AG20443 (cell line): ENCODE results near the gene VTI1A.
"Not testable (repeated sequence)": the region's sequence is repeated elsewhere in the genome, so short reads cannot be mapped to it uniquely, and the experiment has no call there.

Experiments used
- DNase-seq: peaks from one replicate; pipeline ENCODE4 v3.0.0; 2012; ENCODE audit warnings: low spot score, mixed read lengths

Gene VTI1A

DNA sequence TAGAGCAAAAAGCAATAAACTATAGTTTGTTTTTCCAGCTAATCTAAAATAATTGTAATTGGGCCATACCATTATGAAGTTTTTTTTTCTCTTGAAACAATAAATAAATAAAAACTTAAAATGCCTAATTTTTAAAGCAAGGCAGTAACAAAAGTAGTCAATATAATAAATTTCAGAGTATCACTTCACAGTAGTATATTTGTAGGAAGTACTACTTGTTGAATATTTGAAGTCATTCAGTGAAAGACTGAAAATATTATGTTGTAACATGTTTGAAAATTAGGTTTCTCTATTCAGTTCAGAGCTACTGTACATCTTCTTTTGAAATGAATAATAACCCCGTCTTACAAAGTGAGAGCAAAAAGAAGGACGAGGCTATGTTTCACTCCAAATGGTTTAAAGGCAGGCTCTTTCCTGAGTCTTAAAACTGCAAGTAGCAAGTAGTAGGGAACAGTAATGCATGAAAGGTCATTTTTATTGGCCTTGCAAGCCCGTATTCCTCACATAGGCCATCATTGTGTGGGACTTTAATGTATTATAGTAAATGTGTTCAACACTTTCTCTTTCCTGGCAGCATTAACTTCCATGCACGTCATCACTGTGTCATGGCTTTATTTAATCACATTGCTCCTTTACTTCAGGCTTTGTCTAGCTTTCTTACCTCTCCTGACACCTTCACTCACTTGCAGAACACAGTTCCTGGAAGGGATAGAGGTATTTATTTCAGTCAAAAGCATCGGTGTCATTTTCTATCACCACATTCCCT is 141.4 kb downstream of the VTI1A start:
- DNase-seq = no peak

DNA sequence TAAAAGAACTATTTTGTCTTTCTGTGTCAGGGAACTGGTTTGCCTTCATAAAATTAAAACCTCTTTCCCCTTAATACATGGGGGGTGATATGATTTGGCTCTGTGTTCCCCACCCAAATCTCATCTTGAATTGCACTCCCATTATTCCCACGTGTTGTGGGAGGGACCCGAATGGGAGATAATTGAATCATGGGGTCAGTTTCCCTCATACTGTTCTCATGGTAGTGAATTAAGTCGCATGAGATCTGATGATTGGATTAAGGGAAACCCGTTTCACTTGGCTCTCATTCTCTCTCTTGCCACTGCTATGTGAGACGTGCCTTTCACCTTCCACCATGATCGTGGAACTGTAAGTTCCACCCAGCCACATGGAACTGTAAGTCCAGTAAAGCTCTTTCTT is 142.1 kb downstream of the VTI1A start:
- no peak for DNase-seq

DNA sequence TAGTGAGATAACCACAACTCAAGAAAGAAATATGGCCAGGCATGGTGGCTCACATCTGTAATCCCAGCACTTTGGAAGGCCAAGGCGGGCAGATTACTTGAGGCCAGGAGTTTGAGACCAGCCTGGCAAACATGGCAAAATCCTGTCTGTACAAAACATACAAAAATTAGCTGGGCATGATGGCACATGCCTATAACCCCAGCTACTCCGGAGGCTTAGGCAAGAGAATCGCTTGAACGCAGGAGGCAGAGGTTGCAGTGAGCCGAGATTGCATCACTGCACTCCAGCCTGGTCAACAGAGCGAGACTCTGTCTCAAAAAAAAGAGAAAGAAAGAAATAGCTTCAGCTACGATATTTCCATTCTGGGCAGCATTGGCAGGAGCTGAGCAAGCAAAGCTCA is 143.8 kb downstream of the VTI1A start:
- not testable (repeated sequence) for DNase-seq

DNA sequence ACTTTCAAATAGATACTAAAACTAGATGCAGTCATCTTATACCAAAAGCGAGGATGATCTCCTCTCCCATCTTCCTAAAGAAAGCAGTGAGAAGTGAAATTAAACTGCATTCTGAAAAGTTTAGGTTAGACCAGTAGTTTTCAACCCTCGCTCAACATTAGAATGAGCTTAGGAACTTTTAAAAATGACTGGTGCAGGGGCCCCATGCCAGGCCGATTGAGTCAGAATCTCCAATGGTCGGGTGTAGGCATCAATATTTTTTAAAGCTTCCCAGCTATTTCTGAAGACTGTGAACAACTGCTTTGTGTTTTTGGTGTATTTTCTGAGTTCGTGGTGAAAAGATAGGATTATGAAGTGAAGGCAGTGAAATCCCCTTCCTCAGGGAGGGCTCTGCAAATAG is 146.0 kb downstream of the VTI1A start:
- DNase-seq = peak; percentile 48

DNA sequence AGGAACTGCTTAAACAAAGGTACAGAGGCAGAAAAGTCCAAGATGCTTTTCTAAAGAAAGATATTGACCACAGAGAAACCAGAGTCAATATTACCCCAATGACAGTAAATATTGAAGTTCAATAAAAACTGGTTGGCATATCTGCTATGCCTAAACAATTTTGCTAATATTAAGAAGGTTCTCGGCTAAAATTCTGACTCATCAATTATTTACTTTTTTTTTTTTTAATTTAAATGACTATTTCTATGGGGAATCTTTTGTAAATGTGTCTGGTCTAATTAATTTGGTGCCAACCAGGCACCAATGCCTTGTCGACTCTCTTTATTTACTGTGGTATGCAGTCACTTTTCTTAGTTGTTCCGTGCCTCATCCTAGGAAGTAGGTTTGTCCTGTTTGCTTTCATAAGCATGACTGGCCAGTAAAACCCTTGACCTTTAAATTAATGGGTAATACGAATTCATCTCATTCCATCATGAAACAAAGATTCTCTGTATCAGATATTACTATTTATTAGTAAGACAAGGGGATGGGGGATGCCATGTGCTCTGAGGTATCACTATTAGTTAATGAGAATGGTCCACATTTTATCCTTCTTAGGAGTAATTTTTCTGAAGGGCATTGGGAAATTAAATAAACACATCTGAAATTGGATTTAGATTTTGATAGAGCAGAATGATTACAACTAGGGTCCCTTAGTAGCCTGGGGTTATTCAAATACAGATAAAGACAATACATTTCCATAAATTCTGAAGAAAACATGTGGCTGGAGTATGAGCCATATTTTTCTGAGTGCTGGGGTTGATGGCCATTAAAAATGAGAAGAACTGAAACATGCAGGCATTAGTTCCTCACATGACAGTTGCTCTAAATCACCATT is 154.4 kb downstream of the VTI1A start:
- DNase-seq = no peak

DNA sequence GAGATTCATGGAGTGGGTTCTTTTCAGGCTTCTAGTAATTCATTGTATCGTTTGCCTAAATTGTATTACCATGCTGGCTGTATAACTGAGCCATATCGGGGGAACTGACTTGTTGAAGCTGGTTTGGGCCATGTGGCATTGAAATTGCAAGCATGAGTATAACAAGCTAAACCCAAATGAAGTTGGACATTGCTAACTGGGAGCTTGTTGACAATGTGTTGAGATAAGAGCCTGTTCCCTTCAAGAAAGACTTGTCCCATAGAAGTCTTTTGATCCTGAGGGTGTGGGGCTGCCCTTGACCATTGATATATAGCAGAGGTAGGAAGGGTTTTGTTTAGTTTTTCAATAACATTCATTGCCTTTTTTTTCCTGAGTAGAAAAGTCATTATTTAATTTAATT is 156.0 kb downstream of the VTI1A start:
- no peak for DNase-seq

DNA sequence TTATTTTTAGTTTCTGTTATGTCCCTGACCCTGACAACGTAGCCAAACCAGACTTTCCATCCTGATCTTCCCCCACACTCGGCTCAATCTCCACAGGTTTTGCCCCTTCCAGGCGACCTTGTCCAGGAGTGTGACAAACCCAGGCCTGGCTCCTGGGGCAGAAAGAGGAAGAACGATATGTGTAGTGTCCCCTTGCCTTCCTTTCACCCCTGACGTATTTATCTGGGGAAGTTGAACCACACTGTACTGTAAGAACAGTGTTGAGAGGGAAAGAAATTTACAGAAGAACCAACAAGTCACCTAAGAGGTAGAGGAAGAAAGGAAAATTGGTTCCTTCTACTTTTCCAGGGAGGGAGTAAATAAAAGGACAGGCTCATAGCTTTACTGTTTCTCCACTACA is 158.0 kb downstream of the VTI1A start:
- no peak for DNase-seq

DNA sequence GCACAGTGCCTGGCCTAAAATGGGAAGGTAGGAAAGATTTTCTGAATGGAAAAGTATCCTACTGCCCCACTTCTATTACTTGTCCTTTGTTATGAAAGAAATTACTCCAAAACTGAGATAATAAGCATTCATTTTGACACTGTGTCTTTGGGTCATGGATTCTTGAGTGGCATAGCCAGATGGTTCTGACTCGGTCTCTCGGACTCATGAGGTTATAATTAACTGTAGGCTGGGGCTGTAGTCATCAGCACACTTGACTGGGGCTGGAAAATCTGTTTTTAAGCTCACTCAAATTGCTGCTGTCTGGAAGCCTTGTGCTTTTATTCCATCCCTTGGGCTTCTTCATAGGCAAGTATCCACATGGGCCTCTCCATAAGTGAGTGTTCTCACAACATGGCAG is 160.5 kb downstream of the VTI1A start:
- DNase-seq = no peak

DNA sequence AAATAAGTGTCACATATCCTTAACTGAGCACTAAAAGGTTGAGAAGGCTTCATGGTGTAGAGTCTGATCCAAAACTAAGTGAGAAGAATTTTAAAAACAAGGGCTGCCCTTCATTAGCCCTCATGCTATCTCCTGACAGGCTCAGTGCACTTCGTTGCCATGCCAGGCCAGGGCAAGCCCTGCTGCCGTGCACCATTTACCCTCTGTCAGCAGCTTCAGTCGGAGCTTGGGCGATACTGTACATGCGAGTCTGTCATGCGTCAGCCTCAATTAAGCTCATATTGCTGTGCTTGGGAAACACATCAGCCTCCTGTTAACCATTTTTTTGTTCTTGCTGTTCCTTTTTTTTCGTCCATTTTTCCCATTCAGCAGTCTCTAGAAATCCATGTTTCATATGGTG is 166.6 kb downstream of the VTI1A start:
- DNase-seq = no peak

DNA sequence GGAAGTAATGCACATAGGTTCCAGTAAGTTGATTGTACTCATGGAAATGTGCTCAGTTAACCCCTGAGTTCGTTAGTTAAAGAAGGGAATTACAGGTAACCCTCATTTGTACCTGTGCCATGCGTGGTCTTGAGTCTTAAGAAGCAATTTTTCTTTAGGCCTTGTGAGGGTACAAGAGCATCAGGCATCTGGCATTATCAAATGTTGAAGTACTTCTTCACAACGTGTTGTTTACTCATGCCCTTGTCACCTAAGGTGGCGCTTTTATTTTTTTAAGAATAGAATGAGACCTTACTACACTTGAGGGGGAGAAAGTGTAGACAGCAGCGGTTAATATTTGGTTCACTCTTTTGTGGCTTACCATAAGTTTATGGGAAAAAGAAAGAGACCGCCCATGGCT is 167.1 kb downstream of the VTI1A start:
- no peak for DNase-seq

DNA sequence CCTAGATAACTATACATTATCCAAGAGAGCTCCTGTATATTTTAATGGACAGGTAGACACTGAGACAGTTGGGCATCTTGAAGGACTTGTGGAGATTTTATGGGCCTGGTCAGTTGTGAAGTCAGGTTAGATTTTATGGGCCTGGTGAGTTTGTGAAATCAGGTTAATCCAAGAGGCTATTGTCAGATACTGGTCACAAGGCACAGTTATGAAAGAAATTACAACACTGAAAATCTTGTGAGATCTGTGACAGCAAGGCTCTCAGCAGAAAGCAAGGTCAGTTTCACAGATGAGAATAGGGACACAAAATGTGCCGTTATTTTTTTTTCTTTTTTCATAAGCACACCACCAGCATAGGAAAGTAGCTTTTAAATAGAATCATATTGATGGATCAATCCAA is 167.6 kb downstream of the VTI1A start:
- no peak for DNase-seq

DNA sequence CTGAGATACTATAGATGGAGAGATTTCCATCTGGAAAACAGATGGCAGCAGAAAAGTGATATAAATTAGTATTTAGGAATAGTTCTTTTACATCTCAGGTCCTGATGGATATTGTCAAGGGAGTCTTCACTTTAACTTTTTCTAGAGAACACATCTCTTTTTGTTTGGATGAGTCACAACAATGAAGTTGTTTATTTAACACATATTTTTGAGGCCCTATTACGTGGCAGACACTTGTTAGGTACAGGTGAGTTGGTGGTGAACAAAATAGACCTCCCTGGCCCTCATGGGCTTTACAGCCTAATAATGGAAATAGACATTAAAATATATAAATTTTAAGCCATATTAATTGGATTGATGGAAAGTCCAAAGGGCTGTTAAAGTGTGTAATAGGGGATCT is 168.3 kb downstream of the VTI1A start:
- DNase-seq = no peak

DNA sequence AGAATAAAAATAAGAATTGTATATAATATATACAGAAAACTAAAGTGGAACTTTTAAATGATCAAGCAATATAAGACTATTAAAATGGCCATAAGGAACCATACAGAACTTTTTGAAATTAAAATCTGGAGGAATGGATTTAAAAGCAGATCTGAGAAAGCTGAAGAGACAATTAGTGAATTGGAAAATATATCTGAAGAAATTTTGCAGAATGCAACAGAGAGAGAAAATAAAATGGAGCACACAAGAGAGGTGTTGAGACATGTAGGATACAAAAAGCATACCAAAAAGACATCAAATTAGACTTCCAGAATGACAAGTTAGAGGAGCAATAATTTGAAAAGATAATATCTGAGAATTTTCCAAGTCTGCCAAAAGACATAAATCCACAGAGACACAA is 169.6 kb downstream of the VTI1A start:
- no peak for DNase-seq

DNA sequence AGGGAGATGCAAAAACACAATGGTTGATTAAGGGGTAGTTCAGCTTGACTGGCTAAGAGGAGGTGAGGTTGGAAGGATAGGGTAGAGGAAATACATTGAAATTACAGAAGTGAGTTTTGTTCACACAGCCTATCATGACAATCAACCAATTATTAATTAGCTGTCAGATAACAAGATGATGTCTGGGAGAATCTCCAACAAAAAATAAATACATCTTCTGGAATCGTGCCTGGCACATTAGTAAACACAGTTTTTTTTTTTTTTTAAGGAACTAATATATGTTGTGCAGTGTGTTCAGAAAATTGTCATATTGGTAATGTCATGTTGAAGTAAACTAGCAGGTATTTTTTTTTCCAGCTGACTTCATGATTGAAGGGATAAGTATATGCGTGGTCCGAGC is 171.8 kb downstream of the VTI1A start:
- no peak for DNase-seq

DNA sequence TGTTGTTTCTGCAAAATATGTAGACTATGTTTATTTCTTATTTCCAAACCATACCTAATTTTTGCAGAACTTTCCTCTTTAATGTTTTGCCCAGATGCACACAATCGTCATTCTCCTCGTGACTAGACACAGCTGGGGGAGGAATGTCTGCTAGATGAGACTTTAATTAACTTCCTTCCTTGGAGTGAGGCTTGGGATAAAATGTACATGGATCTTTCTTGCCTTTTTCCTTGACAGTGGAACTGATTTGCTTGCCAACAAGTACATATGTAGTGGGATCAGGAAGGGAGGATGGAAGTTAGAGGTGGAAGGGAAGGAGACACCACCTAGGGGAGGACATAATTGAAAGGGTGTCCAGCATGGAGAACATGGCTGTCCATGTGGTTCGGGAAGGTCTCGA is 172.5 kb downstream of the VTI1A start:
- no peak for DNase-seq

DNA sequence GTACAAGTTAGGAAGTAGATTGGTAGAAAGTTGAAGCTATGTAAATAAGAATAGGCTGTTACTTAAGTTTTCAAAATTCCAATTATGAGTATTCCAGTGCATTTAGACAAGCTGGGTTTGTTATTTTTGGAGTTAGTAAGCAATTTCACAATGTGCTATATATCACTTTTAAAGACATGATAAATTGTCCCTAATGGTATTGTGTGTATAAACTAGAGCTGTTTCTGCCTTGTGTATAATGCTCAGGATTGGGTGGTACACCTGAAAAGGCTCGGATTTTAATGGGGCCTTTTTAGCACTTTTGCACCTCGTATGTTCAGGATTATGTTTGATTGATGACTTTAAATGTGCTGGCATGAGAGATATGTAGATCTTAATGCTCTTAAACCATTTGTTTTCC is 175.8 kb downstream of the VTI1A start:
- no peak for DNase-seq

DNA sequence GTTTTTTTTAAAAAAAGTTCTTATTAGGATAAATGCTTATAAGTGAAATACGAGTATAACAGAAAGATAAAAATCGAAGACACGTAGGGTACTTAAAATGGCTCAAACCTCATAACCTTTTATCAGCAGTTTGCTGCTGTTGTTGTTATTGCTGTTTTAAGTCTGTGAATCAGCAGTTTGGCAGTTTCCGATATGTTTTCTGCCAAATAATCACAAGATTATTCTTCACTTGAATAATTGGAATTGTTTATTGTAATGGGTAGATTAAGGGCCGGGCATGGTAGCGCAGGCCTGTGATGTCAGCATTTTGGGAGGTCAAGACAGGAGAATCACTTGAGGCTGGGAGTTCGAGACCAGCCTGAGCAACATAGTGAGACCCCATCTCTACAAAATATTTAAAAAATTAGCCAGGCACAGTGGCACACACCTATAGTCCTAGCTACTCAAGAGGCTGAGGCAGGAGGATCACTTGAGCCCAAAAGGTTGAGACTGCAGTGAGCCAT is 177.6 kb downstream of the VTI1A start:
- DNase-seq = no peak

DNA sequence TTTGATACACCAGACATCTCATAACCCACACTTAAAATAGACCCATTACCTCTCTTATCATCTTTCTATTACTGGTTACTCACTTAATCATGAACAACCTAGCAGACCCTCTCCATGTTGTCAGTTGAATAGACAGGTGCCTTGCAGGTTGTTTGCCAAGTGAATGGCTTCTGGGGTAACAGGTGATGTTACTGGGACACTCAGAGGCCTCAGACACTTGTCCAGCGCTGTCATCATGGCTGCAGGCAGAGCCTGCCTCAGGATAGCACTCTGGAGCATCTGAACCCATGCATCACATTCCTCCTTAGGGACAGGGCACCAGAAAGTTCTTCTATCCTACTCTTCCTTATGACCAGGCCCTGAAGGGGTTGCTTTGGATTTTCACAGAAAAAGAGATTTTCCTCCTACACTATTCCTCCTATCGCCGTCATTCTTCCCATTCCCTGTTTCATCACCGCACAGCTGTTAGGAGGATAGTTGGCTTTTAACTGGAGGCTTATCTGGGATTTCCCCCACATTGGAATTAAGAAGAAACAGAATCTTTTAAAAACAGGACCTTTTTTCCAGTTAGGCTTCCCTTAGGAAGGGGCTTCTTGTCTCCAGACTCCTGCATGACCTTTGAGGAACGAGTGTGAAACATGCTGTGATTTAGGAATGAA is 182.1 kb downstream of the VTI1A start:
- no peak for DNase-seq

DNA sequence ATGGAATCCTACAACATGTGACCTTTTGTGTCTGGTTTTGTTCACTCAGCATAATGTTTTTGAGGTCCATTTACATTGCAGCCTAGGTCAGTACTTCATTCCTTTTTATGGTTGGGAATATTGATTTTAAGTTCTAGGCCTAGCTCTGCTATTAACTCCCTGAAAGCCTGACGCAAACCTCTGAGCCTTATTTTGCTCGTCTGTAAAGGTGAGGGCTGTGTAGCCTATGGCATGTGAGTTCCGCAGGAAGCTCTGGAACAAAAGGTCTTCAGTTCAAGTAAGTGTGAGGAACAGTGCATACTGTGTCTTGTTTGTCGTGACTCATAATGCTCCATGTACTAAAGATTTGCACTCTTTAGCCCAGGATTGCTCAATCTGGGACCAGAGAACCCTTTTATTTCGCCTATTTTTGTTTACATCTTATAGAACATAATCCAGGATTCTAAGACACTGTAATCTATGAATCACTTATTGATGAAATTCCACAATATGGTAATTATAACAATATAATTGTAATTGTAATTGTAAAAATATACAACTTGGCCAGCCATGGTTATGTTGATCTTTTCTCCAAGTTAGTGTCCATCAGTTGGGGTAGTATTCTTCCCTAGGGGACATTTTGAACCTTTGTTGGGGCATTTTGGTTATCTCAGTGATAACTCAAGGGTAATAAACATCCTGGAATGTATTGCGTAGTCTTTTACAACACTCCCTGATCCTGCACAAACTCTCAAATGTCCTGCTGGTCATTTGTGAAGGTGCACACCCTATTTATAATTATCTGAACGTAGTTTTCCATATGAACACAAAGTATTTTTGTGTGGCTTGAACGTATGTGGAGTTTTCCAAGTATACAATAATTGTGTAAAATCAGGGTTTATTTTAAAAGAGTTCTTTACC is 184.7 kb downstream of the VTI1A start:
- DNase-seq = no peak

DNA sequence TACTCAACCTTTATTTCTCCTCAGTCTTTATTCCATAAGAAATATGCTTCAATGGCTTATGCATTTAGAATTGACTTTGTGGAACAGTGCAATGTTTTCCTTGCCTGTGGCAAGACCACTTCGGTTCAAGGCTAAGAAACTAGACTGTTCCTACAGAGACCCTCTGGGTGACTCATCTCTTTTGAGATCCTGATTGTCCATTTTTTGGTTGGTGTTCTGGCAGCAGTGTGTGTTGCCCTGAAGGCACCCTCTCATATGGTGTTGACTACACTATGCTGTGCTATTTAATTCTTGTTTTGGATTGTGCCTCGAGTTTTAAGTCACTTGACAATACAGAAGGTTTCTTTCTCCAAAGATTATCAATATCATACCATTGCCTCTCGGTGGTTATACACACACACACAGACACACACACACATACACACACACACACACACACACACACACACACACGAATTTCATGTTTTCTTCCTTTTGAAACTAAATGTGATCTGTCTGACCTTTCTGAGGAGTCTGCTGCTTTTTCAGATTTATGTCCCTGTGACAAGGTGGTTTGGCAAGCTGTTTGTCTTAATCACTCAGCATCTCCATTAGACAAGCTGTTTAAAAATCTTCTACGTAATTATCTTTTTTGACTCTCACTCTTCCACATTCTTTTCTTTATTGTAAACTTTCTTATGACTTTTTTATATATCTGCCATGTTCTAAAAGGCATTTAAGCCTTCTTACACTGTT is 187.2 kb downstream of the VTI1A start:
- DNase-seq = no peak

DNA sequence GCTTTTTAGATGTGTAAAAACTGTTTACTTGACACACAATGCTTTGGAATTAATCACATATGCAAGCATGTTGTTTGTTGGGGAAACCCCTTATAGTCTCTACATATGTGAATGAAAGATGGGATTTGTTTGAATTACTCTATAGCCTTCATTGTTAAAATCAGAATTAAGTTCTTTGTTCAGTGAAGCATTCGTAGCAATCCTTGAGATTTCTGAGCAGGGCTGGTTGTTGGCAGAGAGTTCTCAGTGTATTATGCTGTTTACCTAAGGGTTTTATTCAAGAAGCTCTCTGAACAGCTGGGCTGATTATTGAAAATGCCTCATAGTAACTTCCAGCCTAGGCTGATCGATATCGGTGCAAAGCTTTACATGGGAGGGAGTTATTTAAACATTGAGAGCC is 190.9 kb downstream of the VTI1A start:
- DNase-seq = no peak
